Lower leg skin (tissue), 3 donors: ENCODE measurements around the gene SULT1C3.
"Not testable (repeated sequence)": the region's sequence is repeated elsewhere in the genome, so short reads cannot be mapped to it uniquely, and the experiment has no call there.

Experiments used
- POLR2A ChIP-seq, 2 donors: fragments of 450-650 bp; IDR thresholded peaks; one replicate each; pipeline ENCODE4 v1.6.1; 2016 to 2017; ENCODE audit warnings: antibody characterized with exemption in 2 of 2, mild to moderate bottlenecking in 1 of 2, moderate library complexity in 1 of 2
- TF ChIP-seq, protein P1 (sequence below), 3 donors: fragments of 450-650 bp; IDR thresholded peaks; one replicate each; pipeline ENCODE4 v1.5.1; 2016; ENCODE audit warnings: antibody characterized with exemption in 3 of 3, mild to moderate bottlenecking in 3 of 3, moderate library complexity in 2 of 3

DNA sequence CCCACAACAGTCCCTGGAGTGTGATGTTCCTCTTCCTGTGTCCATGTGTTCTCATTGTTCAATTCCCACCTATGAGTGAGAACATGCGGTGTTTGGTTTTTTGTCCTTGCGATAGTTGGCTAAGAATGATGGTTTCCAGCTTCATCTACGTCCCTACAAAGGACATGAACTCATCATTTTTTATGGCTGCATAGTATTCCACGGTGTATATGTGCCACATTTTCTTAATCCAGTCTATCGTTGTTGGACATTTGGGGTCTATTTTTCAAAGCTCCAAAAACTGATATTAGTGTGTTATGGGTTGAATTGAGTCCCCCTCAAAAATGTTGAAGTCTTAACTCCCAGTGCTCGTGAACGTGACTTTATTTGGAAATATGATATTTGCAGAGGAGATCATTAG lies 44.8 kb downstream of the SULT1C3 start:
- TF ChIP-seq, protein P1, sequence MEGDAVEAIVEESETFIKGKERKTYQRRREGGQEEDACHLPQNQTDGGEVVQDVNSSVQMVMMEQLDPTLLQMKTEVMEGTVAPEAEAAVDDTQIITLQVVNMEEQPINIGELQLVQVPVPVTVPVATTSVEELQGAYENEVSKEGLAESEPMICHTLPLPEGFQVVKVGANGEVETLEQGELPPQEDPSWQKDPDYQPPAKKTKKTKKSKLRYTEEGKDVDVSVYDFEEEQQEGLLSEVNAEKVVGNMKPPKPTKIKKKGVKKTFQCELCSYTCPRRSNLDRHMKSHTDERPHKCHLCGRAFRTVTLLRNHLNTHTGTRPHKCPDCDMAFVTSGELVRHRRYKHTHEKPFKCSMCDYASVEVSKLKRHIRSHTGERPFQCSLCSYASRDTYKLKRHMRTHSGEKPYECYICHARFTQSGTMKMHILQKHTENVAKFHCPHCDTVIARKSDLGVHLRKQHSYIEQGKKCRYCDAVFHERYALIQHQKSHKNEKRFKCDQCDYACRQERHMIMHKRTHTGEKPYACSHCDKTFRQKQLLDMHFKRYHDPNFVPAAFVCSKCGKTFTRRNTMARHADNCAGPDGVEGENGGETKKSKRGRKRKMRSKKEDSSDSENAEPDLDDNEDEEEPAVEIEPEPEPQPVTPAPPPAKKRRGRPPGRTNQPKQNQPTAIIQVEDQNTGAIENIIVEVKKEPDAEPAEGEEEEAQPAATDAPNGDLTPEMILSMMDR (IDR thresholded peaks at IDR 0.05), result not testable (repeated sequence)
- TF ChIP-seq POLR2A (IDR thresholded peaks at IDR 0.05), result not testable (repeated sequence)
